ENCODE data around the gene CLEC3B.
A peak's percentile ranks its signal among the peaks of the same experiment; 100 is the strongest.

Gene CLEC3B

DNA sequence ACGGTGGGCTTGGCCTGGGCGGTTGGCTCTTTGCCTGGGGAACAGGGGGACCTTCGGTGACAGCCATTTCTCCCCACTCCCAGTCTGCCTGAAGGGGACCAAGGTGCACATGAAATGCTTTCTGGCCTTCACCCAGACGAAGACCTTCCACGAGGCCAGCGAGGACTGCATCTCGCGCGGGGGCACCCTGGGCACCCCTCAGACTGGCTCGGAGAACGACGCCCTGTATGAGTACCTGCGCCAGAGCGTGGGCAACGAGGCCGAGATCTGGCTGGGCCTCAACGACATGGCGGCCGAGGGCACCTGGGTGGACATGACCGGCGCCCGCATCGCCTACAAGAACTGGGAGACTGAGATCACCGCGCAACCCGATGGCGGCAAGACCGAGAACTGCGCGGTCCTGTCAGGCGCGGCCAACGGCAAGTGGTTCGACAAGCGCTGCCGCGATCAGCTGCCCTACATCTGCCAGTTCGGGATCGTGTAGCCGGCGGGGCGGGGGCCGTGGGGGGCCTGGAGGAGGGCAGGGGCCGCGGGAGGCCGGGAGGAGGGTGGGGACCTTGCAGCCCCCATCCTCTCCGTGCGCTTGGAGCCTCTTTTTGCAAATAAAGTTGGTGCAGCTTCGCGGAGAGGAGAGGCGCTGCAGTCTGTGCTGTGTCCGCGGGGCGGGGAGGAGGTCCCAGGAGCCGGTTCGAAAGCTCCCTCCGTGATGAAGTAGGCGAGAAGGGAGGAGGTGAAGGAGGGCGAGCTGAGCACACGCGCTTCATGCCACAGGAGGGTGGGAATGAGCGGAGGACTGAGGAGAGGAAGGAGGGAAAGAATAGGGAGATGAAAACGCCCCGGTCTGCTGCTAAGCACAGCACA is 9.6 kb downstream of the CLEC3B start:
- DNase-seq (ENCODE audit: low read depth), result peak; percentile 36

GRCh38 chr3:45037720-45038455 is 11.8 kb downstream of the CLEC3B start:
- DNase-seq (ENCODE audit: low read depth), result peak; percentile 94

DNA sequence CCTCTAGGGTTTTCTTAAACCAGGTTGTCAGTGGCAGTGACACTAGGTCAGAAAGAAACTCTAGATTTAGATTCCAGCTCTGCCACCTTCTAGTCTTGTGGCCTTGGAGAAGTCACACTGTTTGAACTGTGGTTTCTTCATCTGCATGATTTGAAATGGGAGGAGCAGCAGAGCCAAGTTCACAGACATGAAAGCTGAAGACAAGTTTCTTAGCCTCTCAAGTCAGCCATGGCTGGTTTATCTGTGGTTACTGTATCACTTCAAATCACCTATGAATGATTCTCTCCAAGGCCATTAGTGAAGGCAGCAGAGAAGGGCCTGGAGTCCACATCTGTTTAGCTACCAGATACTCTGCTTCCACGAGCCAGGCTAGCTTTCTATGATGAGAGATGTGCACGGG is 15.6 kb downstream of the CLEC3B start:
- no peak for DNase-seq (ENCODE audit: low read depth)

- DNase-seq (ENCODE audit: low read depth), result no peak
These were observed 16.1 kb downstream of the CLEC3B start for GRCh38 chr3:45042162-45042561.

DNA sequence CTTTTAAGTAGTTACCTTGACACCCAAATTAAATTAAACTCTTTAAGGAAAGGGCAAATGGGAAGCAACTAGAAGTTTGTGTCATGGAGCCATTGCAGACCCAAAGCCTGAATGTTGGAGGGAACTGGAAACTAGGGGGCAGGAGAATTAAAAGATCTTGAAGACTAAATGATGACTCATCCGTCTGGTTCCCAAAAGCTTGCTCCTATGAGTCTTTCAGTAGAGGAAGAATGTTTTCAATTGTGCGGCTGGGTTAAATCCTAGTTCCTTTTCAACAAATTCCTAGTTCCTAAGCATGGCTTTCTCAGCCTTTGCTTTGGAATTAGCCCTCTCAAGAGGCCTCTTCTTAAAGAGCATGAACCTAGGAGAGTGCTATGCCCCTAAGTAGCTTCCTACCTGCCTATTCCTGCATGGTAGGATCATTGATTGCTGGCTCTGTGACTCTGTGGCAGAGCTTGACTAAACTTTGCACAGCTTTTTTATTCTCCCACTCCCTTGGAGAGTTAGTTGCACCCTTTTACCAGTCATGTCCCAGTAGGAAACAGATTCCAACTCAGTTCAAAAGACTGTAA is 17.7 kb downstream of the CLEC3B start:
- peak; percentile 88 for DNase-seq (ENCODE audit: low read depth)

GRCh38 chr3:45048244-45048643 is 22.1 kb downstream of the CLEC3B start:
- DNase-seq (ENCODE audit: low read depth), result peak; percentile 55

GRCh38 chr3:45049807-45050206 is 23.7 kb downstream of the CLEC3B start:
- DNase-seq (ENCODE audit: low read depth), result no peak

DNA sequence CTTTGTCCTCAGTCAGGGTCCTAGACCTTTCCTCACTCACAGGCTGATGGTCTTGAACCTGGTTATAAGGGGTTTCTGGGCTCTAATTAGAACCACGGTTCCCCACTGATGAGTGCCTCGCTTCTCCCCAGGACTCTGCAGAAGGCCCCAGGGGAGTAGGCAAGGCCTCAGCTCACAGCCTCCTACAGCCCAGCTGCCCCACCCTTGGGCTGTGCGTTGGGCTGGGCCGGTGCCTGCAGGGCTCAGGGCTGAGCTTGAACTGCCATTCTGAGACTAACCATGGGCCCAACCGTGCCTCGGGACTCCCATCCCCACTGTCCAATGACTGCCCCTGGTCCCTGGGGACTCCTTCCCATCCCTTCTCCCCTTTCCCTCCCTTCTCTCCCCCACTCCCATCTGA is 25.6 kb downstream of the CLEC3B start:
- DNase-seq (ENCODE audit: low read depth), result no peak

DNA sequence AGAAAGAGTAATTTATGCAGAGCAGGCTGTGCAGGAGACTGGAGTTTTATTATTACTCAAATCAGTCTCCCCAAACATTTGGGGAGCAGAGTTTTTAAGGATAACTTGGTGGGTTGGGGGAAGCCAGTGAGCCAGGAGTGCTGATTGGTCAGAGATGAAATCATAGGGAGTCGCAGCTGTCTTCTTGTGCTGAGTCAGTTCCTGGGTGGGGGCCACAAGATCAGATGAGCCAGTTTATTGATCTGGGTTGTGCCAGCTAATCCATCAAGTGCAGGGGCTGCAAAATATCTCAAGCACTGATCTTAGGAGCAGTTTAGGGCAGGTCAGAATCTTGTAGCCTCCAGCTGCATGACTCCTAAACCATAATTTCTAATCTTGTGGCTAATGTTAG is 27.7 kb downstream of the CLEC3B start:
- peak; percentile 25 for DNase-seq (ENCODE audit: low read depth)

GRCh38 chr3:45054196-45054857 is 28.2 kb downstream of the CLEC3B start:
- peak; percentile 54 for DNase-seq (ENCODE audit: low read depth)

- DNase-seq (ENCODE audit: low read depth), result peak; percentile 88
These were observed 28.9 kb downstream of the CLEC3B start for GRCh38 chr3:45055032-45055410.

DNA sequence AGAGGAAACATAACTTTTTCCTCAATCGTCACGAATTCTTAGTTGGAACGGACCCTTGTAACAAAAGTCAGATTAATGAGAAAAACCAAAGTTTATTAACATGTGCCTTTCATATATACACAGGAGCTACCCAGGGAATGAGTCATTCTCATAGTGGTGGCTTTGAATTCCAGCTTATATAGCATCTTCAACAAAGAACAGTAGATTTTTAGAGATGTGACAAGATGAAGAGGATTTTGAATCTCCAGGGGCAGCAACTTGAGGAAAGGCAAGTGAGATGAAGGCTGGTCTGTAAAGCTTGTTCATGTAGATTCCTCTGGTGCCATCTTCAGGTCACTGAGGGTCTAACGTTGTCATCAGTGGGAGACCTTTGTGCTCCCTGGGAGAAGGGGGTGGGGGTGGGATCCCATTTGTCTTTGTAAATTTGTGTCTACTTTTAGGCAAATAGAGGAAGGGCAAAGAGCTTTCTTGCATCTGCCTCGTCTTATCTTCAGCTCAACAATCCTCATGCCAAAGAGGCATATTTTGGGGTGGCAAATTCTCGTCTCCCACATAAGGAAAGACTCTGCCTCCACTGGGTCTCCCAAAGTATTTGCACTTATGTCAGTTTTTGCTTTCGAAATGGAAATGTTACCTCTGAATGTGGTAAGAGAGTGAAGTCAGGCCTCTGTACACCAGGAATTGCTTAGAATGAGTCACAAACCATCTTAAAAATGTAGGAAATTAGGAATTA is 29.5 kb downstream of the CLEC3B start:
- peak; percentile 85 for DNase-seq (ENCODE audit: low read depth)

DNA sequence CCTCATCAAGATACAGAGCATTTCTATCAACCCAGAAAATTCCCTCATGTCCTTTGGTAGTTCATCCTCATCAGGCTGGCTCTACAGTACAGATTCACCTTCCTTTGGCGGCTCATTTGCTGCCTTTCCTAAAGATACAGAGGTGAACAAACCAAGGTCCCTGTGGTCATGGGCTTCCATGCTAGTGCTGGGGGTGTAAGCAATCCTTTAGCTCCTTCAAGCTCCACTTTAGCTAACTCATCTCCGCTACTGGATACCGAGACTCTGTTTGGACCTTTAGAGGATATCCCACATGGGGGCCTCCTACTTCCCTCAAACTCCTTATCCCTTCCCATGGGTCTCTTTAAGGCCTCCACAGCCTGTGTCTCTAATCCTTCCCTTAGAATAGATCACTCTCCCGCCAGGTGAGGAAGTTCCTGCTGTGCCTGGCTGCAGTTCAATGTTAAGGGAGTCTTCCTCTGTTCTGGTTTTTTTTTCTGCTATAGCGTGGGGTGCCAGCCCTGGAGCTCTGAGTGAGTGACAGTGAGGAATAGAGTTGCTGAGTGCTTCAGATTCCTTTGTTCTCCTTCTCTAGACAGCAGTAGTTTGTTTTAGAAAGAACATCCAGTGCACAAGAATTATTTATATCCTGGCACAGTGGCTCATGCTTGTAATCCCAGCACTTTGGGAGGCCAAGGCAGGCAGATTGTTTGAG is 30.7 kb downstream of the CLEC3B start:
- no peak for DNase-seq (ENCODE audit: low read depth)

GRCh38 chr3:45057557-45057956 is 31.5 kb downstream of the CLEC3B start:
- peak; percentile 47 for DNase-seq (ENCODE audit: low read depth)

GRCh38 chr3:45059132-45059531 is 33.0 kb downstream of the CLEC3B start:
- DNase-seq (ENCODE audit: low read depth), result no peak

- DNase-seq (ENCODE audit: low read depth), result no peak
These were observed 34.2 kb downstream of the CLEC3B start for GRCh38 chr3:45060165-45060892.

DNA sequence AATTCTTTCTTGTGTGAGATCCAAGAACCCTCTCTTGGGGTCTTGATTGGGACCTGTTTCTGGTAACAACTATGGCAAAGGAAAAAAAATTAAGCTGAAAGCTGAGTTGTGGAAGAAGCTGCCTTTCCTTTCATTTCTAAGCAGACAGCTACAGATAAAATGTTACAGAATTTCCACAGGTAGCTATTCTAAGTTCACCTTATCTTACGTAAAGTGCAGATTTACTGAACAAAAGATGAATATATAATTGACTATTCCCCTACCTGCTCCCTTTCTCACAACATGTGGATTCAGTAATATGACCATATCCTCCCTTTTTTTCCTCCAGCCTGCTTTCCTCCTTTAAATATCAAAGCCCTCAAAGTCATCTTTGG is 36.6 kb downstream of the CLEC3B start:
- no peak for DNase-seq (ENCODE audit: low read depth)

DNA sequence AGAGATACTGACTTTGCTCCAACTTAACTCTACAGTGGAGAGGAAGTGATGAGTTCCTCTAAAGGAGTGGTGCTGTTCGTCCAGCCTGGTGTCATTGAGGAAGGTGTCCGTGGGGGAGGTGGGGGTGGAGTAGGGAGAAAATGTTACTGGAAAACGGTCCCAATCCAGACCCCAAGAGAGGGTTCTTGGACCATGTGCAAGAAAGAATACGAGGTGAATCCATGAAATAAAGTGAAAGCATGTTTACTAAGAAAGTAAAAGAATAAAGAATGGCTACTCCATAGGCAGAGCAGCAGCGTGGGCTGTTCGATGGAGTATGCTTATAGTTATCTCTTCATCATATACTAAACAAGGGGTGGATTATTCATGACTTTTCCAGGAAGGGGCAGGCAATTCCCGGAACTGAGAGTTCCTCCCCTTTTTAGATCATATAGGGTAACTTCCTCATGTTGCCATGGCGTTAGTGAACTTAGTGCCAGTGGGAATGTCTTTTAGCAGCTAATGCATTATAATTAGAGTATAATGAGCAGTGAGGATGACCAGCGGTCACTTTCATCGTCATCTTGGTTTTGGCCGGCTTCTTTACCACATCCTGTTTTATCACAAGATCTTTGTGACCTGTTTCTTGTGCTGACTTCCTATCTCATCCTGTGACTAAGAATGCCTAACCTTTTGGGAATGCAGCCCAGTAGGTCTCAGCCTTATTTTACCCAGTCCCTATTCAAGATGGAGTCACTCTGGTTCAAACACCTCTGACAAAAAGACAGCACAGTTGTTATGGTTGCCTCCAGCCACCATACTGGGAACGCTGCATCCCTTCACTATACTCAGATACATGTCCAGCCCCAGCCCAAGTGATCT is 38.6 kb downstream of the CLEC3B start:
- DNase-seq (ENCODE audit: low read depth), result peak; percentile 97

GRCh38 chr3:45065373-45065720 is 39.2 kb downstream of the CLEC3B start:
- DNase-seq (ENCODE audit: low read depth), result no peak
